Mesodermal cell (in vitro differentiated cells): ENCODE results near the gene GPR155. TPM values are rescaled to one million over a fixed set of nuclear protein-coding genes. Genes with fewer than 3 reads are reported as not detected.

Source experiments
- H3K27ac ChIP-seq: 2 replicates; pipeline ENCODE4 v1.7.0; 2013; ENCODE audit warnings: mild to moderate bottlenecking, low read depth, low read length, moderate library complexity; ENCODE audit not compliant: severe bottlenecking
- H3K36me3 ChIP-seq: 2 replicates; pipeline ENCODE4 v1.7.1; 2013; ENCODE audit warnings: mild to moderate bottlenecking, low read length, moderate library complexity; ENCODE audit not compliant: control insufficient read depth, insufficient read depth
- H3K4me1 ChIP-seq: one replicate; pipeline ENCODE4 v1.7.1; 2013; ENCODE audit warnings: mild to moderate bottlenecking, low read length; ENCODE audit not compliant: insufficient read depth, control insufficient read depth, poor library complexity, severe bottlenecking
- H3K4me3 ChIP-seq: 2 replicates; pipeline ENCODE4 v1.7.0; 2013; ENCODE audit warnings: low read length, control low read depth, mild to moderate bottlenecking; ENCODE audit not compliant: insufficient read depth, poor library complexity, severe bottlenecking; ENCODE audit errors: extremely low read depth
- H3K9me3 ChIP-seq: 2 replicates; pipeline ENCODE4 v1.7.1; 2013; ENCODE audit warnings: mild to moderate bottlenecking, low read length, moderate library complexity; ENCODE audit not compliant: control insufficient read depth
- WGBS, 2 experiments: methylation state at CpG; one replicate each; pipeline ENCODE4 v1.1.5; 2013; ENCODE audit warnings: missing lambda C conversion rate in 2 of 2; ENCODE audit not compliant: insufficient coverage in 2 of 2; 5-methylcytosine and 5-hydroxymethylcytosine counted together
- polyA plus RNA-seq, 2 experiments: library from polyadenylated mRNA; stranded (reverse); fragments of 50-300 nt; gene quantifications; one replicate each; pipeline ENCODE4 v1.2.3, GENCODE V29; 2013

The GPR155 gene, protein sequence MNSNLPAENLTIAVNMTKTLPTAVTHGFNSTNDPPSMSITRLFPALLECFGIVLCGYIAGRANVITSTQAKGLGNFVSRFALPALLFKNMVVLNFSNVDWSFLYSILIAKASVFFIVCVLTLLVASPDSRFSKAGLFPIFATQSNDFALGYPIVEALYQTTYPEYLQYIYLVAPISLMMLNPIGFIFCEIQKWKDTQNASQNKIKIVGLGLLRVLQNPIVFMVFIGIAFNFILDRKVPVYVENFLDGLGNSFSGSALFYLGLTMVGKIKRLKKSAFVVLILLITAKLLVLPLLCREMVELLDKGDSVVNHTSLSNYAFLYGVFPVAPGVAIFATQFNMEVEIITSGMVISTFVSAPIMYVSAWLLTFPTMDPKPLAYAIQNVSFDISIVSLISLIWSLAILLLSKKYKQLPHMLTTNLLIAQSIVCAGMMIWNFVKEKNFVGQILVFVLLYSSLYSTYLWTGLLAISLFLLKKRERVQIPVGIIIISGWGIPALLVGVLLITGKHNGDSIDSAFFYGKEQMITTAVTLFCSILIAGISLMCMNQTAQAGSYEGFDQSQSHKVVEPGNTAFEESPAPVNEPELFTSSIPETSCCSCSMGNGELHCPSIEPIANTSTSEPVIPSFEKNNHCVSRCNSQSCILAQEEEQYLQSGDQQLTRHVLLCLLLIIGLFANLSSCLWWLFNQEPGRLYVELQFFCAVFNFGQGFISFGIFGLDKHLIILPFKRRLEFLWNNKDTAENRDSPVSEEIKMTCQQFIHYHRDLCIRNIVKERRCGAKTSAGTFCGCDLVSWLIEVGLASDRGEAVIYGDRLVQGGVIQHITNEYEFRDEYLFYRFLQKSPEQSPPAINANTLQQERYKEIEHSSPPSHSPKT
- 2.2 TPM for polyA plus RNA-seq (2013, experiment 1 of 2)
- 2.3 TPM for polyA plus RNA-seq (2013, experiment 2 of 2)

DNA sequence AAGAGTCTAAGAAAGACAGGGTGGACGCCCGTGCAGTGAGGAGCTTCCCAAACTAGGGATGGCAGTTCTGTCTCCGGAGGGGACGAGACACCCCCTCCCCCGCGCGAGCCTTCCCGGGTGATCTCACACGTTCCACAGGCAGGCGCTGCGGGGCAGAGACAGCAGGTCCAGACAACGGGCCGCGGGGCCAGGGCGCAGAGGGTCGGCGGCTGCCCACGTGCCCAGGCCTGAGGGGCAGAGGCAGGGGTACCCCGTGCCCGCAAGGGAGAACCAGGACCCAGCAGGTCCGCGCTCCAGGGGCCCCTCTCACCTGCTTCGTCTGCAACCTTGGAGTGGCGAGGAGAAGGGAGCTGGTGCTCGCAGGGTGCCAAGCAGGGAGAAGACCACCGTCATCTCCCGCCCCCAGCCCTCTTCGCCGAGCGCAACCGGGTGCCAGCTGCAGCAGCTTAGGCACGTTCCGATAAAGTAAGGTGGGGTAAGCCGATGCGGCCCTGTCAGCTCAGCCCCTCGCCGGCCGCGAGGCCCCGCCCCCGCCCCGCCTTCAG lies at the start of gene GPR155:
GPR155 (minus strand) TSS at position 467 of the 545 bp plus-strand sequence. CDS start 5,073 bp downstream, outside the sequence.
- Histone ChIP-seq H3K36me3 (no peaks in the 10 kb centered on the region), H3K4me1 (no peaks in the 10 kb centered on the region), H3K4me3 (peak within 1 kb of the TSS; percentile 70), H3K9me3 (no peaks in the 10 kb centered on the region), H3K27ac (peak within 1 kb of the TSS; percentile 67)
- WGBS, 2 experiments: 0 to 1% methylated on average over 26 to 30 of the region's 42 CpGs

DNA sequence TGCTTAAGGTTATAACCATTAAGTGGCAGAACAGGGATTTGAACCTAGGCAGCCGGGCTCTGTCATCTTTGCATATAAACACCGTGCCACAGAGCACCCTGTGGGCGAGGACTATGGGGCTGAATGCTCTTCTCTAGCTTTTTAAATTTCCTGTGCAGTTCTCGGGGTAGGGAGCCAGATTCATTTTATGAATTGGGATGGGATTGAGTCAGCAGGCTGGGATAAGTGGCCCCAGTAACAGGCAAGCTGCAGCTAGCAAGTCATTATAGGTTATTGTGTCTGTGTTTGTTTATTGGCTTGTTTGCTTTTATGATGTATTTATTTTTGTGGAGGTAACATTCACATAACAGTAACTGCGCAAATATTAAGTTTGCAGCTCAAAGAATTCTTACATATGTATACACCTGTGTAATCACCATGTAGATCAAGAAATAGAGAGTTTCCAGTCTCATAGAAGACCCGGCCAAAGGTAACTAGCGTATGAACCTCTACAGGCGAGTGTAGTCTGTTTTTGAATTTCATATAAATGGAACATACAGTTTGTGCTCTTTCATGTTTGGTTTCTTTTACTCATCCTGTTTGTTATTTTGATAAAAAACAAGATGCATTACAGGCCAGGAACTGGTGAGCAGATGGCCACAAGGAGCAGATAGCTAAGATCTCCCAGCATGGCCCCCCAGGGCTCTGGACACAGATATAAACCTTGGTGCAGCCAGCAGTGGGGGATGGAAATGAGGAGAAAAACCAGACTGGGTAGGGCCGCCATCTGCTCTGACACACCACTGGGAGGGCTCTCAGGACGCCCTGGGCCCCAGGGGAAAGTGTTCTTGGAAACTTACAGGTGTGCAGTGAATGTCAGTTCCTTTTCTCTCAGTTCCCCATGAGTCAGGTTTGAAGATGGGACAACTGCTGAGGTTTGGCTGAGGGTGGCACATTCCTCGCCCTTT lies 49.2 kb upstream of the GPR155 start:
- H3K9me3 ChIP-seq: no peaks in the 10 kb centered on the region
- peak overlapping the region; percentile 41 for H3K27ac ChIP-seq
- no peaks in the 10 kb centered on the region for H3K36me3 ChIP-seq
- WGBS, 2 experiments: 91 to 98% methylated on average over 7 of the region's 11 CpGs
- peaks cover 17% of the 10 kb centered on the region for H3K4me1 ChIP-seq
- H3K4me3 ChIP-seq: no peak overlapping the region

DNA sequence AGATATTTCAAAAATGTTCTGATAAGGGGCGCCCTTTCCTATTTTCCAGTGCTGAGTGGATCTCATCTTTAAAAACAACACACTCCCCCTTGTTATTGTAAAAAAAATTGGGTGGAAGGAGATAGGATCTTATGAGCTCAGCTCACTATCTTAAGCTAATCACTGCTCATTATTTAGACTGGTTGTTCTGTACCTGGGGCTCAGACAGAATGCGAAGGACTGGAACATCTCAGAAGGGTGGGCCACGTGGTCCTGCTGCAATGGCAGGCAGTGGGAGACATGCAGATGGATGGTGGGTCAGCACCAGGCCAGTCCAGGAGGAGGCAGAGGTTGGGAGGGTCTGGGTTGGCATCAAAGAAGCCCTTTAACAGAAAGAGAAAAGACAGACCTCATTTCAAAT lies 48.3 kb upstream of the GPR155 start:
- H3K9me3 ChIP-seq: no peaks in the 10 kb centered on the region
- 50 to 80% methylated on average over 1 of the region's 3 CpGs for WGBS, 2 experiments
- H3K4me1 ChIP-seq: peaks cover 17% of the 10 kb centered on the region
- H3K27ac ChIP-seq: no peak overlapping the region
- no peaks in the 10 kb centered on the region for H3K36me3 ChIP-seq
- H3K4me3 ChIP-seq: no peak overlapping the region

GRCh38 chr2:174529916-174530315 lies 43.1 kb upstream of the GPR155 start:
- Histone ChIP-seq H3K4me3 (no peak overlapping the region), H3K9me3 (no peaks in the 10 kb centered on the region), H3K27ac (no peak overlapping the region), H3K36me3 (no peaks in the 10 kb centered on the region), H3K4me1 (peaks cover 4% of the 10 kb centered on the region)
- WGBS, 2 experiments: 87 to 89% methylated on average over 4 of the region's 4 CpGs

GRCh38 chr2:174527959-174528358 lies 41.1 kb upstream of the GPR155 start:
- H3K36me3 ChIP-seq: no peaks in the 10 kb centered on the region
- no peak overlapping the region for H3K27ac ChIP-seq
- H3K4me3 ChIP-seq: no peak overlapping the region
- H3K9me3 ChIP-seq: no peaks in the 10 kb centered on the region
- peaks cover 3% of the 10 kb centered on the region for H3K4me1 ChIP-seq
- 92 to 100% methylated on average over 1 to 2 of the region's 3 CpGs for WGBS, 2 experiments

DNA sequence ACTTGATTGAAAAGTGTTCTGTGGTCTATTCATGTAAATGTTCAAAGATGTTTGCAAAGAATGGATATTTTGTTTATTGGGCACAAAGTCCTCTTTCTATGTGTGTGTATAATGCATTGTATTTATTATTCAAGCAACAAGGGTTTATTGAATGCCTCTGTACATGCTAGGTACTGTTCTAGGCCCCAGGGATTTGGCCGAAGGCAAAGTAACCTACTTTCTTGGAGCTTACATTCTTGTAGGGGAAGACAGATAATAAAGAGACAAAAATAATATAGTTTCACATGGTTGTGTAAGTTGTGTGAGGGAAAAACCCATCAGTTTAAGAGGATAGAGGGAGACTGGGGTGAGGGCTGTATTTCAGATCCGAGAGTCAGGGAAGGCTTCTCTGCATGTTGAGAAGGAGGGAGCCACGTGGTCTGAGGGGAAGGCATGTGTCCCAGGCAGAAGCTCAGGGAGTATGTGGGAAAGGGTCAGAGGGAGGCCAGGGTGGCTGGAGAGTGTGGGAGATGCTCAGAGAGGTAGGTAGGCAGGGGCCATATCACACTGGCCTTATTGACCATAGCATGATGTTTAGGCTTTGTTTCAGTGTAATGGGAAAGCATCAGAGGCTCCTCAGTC lies 40.4 kb upstream of the GPR155 start:
- H3K4me1 ChIP-seq: peaks cover 1% of the 10 kb centered on the region
- WGBS, 2 experiments: 83 to 89% methylated on average over 2 of the region's 3 CpGs

GRCh38 chr2:174524527-174524926 lies 37.7 kb upstream of the GPR155 start:
- H3K9me3 ChIP-seq: no peaks in the 10 kb centered on the region
- H3K4me1 ChIP-seq: no peaks in the 10 kb centered on the region
- no peaks in the 10 kb centered on the region for H3K36me3 ChIP-seq
- 97 to 100% methylated on average over 2 of the region's 2 CpGs for WGBS, 2 experiments
- no peak overlapping the region for H3K27ac ChIP-seq
- H3K4me3 ChIP-seq: no peak overlapping the region

More for the DNA sequence above, 40.4 kb upstream of the GPR155 start:
- no peak overlapping the region for H3K4me3 ChIP-seq
- H3K36me3 ChIP-seq: no peaks in the 10 kb centered on the region
- no peaks in the 10 kb centered on the region for H3K9me3 ChIP-seq
- no peak overlapping the region for H3K27ac ChIP-seq

DNA sequence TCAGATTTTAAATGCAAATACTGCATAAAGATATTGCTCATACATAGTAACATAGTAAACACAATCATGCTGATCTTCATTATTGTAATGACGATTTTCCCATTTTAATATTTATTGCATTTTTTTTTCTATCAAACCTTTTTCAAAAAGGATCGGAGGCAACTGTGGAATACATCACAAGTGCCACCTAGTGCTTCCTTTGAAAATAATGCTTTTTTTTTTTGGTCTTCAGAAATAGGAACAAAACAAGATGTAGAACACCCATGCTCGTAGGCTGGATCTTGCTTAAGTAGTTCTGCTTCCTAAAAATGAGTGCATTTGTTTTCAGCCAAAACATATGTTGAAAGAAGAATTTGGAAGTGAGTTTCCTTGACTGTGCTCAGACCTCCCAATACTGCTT lies 35.7 kb upstream of the GPR155 start:
- Histone ChIP-seq H3K27ac (no peak overlapping the region), H3K9me3 (no peaks in the 10 kb centered on the region), H3K36me3 (no peaks in the 10 kb centered on the region), H3K4me3 (no peak overlapping the region), H3K4me1 (no peaks in the 10 kb centered on the region)
- 63 to 74% methylated on average over 1 to 2 of the region's 3 CpGs for WGBS, 2 experiments

DNA sequence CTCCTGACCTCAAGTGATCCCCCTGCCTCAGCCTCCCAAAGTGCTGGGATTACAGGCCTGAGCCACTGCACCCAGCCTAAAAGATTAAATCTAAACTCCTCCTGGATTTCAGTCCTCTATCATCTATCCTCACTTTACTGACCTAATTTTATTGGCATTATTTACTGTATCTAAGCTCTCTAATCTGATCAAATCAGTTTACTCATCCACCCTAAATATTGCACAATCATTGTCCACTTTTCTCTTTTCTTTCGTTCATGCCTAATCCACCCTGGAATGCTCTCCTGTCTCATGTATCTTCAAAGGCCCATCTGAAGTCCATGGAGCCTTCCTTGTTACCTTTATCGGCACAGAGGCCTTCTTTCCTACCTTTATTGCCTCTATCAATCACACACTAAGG lies 31.6 kb upstream of the GPR155 start:
- Histone ChIP-seq H3K27ac (no peak overlapping the region), H3K36me3 (no peaks in the 10 kb centered on the region), H3K4me3 (no peak overlapping the region), H3K9me3 (peaks cover 2% of the 10 kb centered on the region), H3K4me1 (no peaks in the 10 kb centered on the region)
- 97 to 100% methylated on average over 1 to 2 of the region's 2 CpGs for WGBS, 2 experiments
